Measurements from ENCODE around the gene SPATA31D1. TPM values are rescaled to one million over a fixed set of nuclear protein-coding genes. Genes with fewer than 3 reads are reported as not detected.

Gene SPATA31D1
- total RNA-seq, 1 donor from 2014 or later, result not detected

DNA sequence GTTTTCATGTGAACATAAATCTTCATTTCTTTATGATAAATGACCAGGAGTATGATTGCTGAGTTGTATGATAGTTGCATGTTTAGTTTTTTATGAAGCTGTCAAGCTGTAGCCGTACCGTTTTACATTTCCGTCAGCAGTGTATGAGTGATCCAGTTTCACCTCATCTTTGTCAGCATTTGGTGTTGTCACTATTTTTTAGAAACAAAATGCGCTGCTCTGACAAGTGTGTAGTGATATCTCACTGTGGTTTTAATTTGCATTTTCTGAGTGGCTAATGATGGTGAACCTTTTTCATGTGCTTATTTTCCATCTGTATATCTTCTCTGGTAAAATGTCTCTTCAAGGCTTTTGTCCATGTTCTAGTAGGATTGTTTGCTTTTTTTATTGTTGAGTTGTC is 6.7 kb upstream of the SPATA31D1 start:
- Mint-ChIP-seq H3K9me3 (peaks cover 4% of the 10 kb centered on the region), H3K4me1 (ENCODE audit: low read depth) (no peaks in the 10 kb centered on the region), H3K36me3 (ENCODE audit: low read depth) (no peaks in the 10 kb centered on the region), H3K27me3 (ENCODE audit: low read depth) (no peaks in the 10 kb centered on the region), H3K27ac (no peak overlapping the region), H3K4me3 (ENCODE audit: low read depth) (no peak overlapping the region)
- intact Hi-C loops (cut with micrococcal nuclease), result no loop called here
- no peak for DNase-seq (ENCODE audit: low spot score)

DNA sequence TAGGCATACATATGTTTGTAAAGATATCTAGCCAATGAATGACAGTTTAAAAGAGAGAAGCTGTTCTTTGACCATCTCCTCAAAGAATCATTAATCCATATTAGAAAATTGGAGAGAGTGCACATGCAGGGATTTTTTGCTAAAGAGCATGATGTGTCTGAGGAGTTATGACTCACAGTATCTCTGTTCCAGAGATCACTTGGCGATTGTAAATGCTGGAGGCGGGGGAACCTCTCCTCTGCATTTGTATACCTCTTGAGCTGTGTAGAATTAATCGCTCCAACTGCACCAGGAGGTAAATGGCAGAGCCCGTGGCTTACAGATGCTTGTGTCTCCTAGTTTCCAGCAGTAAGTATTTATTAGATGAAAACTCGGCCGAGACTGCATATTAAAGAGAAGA is 3.6 kb upstream of the SPATA31D1 start:
- no peak for DNase-seq (ENCODE audit: low spot score)
- Mint-ChIP-seq H3K27me3 (ENCODE audit: low read depth) (no peaks in the 10 kb centered on the region), H3K36me3 (ENCODE audit: low read depth) (no peaks in the 10 kb centered on the region), H3K27ac (no peak overlapping the region), H3K4me1 (ENCODE audit: low read depth) (no peaks in the 10 kb centered on the region), H3K4me3 (ENCODE audit: low read depth) (no peak overlapping the region), H3K9me3 (peaks cover 4% of the 10 kb centered on the region)
- intact Hi-C loops (cut with micrococcal nuclease), result no loop called here

DNA sequence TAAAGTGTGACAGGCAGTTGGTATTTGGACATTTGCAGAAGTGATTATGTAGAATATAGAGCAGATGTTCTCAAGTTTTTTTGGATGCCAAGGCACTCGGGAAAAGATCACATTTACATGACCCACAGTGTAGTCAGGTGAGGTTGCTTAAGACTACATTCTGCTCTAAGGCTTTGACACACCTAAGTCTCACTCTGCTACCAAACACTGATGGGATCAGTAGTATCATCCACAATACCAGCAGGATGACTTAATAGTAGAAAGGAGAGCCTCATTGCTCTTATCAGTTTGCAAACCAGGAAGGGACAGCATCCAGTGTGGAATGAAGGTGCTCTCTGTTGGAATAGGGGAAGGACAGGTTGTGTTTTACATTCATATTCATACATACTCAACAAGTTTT is 2.5 kb upstream of the SPATA31D1 start:
- H3K9me3 Mint-ChIP-seq, result peaks cover 10% of the 10 kb centered on the region
- no peaks in the 10 kb centered on the region for H3K4me1 Mint-ChIP-seq (ENCODE audit: low read depth)
- intact Hi-C loops (cut with micrococcal nuclease), result no loop called here
- H3K27me3 Mint-ChIP-seq (ENCODE audit: low read depth), result no peaks in the 10 kb centered on the region
- no peak for DNase-seq (ENCODE audit: low spot score)
- no peaks in the 10 kb centered on the region for H3K36me3 Mint-ChIP-seq (ENCODE audit: low read depth)
- H3K27ac Mint-ChIP-seq, result no peak overlapping the region
- H3K4me3 Mint-ChIP-seq (ENCODE audit: low read depth), result no peak overlapping the region

DNA sequence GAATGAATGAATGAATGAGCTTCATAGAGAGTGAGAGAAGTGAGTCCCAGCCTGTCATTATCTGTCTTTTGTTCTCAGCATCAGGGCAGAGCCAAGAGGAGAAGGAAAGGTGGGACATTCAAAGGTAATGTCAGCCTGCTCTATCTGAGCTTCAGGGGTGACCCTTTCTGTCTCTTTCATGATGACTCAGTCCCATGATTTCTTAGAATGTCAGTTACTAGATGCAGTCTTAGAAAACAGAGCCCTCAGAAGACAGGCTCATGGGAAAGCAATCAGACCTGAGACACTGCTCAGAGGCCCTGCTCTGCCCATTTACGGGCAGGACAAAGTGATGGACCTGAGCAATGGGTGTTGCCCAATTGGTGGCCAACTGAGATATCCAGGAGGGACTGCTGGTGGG is 1.1 kb downstream of the SPATA31D1 start:
- no peak overlapping the region for H3K27ac Mint-ChIP-seq
- no peaks in the 10 kb centered on the region for H3K4me1 Mint-ChIP-seq (ENCODE audit: low read depth)
- no peak for DNase-seq (ENCODE audit: low spot score)
- H3K9me3 Mint-ChIP-seq, result peaks cover 18% of the 10 kb centered on the region
- H3K27me3 Mint-ChIP-seq (ENCODE audit: low read depth), result no peaks in the 10 kb centered on the region
- no peak overlapping the region for H3K4me3 Mint-ChIP-seq (ENCODE audit: low read depth)
- H3K36me3 Mint-ChIP-seq (ENCODE audit: low read depth), result no peaks in the 10 kb centered on the region
- intact Hi-C loops (cut with micrococcal nuclease), result no loop called here

DNA sequence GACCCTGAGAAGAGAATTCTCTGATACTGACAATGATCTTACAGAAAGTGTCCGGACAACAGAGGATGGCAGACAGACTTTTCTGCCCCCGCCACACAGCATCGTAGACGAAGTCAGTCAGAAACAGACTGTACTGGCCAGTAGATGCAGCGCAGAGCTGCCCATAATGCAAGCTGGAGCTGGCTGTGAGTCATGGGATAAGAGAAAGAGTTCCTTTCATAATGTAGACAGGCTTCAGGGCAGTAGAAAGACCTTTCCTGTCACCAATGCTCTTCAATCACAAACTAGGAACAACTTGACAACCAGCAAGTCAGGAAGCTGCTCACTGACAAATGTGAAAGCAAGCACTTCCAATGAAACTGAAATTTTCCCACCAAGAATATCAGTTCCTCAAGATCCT is 5.1 kb downstream of the SPATA31D1 start:
- Mint-ChIP-seq H3K9me3 (peaks cover 18% of the 10 kb centered on the region), H3K4me3 (ENCODE audit: low read depth) (no peak overlapping the region), H3K27me3 (ENCODE audit: low read depth) (no peaks in the 10 kb centered on the region), H3K27ac (no peak overlapping the region), H3K4me1 (ENCODE audit: low read depth) (no peaks in the 10 kb centered on the region), H3K36me3 (ENCODE audit: low read depth) (no peaks in the 10 kb centered on the region)
- intact Hi-C loops (cut with micrococcal nuclease), result no loop called here
- no peak for DNase-seq (ENCODE audit: low spot score)

DNA sequence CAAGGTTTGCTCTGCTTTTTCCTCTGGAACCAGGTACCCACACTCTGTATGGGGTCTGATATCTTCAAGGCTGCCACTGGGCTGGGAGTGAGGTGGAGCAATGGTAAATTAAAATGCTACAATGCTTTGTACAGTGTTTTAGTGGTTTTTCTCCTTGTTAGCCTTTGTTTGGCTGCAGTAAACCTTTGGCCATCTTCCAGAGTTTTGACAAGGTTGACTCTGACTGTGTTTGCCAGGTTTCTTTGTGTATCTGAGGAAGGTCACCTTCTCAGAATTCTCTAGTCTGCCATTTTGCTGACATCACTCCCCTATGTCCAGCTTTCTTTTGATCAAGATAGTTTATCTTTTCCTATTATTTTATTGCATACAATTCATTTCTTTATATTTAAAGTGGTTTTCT is 11.2 kb downstream of the SPATA31D1 start:
- no peaks in the 10 kb centered on the region for H3K27me3 Mint-ChIP-seq (ENCODE audit: low read depth)
- no peak overlapping the region for H3K27ac Mint-ChIP-seq
- intact Hi-C loops (cut with micrococcal nuclease), result no loop called here
- DNase-seq (ENCODE audit: low spot score), result no peak
- no peaks in the 10 kb centered on the region for H3K4me1 Mint-ChIP-seq (ENCODE audit: low read depth)
- H3K9me3 Mint-ChIP-seq, result peaks cover 3% of the 10 kb centered on the region
- no peaks in the 10 kb centered on the region for H3K36me3 Mint-ChIP-seq (ENCODE audit: low read depth)
- no peak overlapping the region for H3K4me3 Mint-ChIP-seq (ENCODE audit: low read depth)

DNA sequence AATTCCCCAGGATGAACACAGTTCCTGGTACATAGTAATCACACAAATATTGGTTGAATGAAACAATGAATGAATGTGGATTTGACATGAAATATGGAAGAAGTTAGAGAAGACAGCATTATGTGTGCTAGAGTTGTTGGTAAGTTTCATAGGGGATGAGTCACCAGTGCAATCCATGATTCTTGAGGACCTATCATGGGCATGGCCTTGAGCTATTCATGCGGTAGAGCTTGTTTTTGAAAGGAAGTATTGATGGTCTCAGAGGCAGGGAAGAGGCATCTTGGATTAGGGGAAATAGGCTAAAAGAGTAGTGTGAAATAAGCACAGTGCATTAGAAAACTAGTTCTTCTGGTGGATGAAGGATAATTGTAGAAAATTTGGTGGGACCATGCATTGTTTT is 22.1 kb downstream of the SPATA31D1 start:
- DNase-seq (ENCODE audit: low spot score), result no peak
- no peaks in the 10 kb centered on the region for H3K4me1 Mint-ChIP-seq (ENCODE audit: low read depth)
- intact Hi-C loops (cut with micrococcal nuclease), result no loop called here
- H3K27me3 Mint-ChIP-seq (ENCODE audit: low read depth), result no peaks in the 10 kb centered on the region
- no peak overlapping the region for H3K4me3 Mint-ChIP-seq (ENCODE audit: low read depth)
- no peak overlapping the region for H3K27ac Mint-ChIP-seq
- H3K36me3 Mint-ChIP-seq (ENCODE audit: low read depth), result no peaks in the 10 kb centered on the region
- H3K9me3 Mint-ChIP-seq, result peaks cover 15% of the 10 kb centered on the region

DNA sequence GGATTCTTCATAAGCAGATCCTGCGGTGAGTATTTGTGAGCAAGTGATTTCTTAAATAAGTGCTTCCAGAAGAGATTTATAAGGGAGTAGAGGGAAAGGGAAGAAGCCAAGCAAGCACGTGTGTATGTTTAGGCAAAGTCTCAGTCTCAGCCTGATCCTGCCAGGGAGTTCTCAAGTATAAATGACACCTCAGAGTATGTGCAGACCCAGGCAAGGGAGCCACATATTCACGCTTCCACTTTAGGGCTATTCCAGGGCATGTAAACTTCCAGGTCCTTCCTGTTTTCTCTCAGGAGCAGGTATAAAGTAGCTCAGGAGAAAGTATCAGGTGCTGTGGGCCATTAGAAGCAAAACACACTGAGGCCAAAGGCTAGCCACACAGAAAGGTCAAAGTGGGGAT is 22.6 kb downstream of the SPATA31D1 start:
- H3K27ac Mint-ChIP-seq, result no peak overlapping the region
- intact Hi-C loops (cut with micrococcal nuclease), result no loop called here
- no peak for DNase-seq (ENCODE audit: low spot score)
- H3K36me3 Mint-ChIP-seq (ENCODE audit: low read depth), result no peaks in the 10 kb centered on the region
- peaks cover 15% of the 10 kb centered on the region for H3K9me3 Mint-ChIP-seq
- H3K27me3 Mint-ChIP-seq (ENCODE audit: low read depth), result no peaks in the 10 kb centered on the region
- H3K4me1 Mint-ChIP-seq (ENCODE audit: low read depth), result no peaks in the 10 kb centered on the region
- H3K4me3 Mint-ChIP-seq (ENCODE audit: low read depth), result no peak overlapping the region

DNA sequence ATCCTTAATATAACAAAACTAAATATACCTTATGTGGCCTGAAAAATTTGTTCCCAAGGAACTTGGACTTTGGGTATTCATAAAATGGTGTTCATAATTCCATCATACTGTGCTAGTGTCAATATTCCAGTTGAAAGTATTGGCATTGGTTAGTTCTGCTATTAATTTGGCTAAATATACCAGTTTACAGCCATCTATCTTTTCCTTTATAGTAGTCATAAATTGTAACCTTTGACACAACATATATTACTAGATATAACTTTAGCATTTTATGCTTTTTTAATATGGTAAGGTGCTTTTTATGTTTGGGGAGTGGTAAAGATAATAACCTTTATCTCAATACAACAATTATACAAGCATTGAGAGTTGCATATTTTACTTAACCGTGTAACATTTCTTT is 23.7 kb downstream of the SPATA31D1 start:
- no peak overlapping the region for H3K4me3 Mint-ChIP-seq (ENCODE audit: low read depth)
- no peaks in the 10 kb centered on the region for H3K4me1 Mint-ChIP-seq (ENCODE audit: low read depth)
- no peaks in the 10 kb centered on the region for H3K36me3 Mint-ChIP-seq (ENCODE audit: low read depth)
- no peak for DNase-seq (ENCODE audit: low spot score)
- H3K27me3 Mint-ChIP-seq (ENCODE audit: low read depth), result no peaks in the 10 kb centered on the region
- intact Hi-C loops (cut with micrococcal nuclease), result no loop called here
- H3K27ac Mint-ChIP-seq, result no peak overlapping the region
- H3K9me3 Mint-ChIP-seq, result peaks cover 20% of the 10 kb centered on the region

DNA sequence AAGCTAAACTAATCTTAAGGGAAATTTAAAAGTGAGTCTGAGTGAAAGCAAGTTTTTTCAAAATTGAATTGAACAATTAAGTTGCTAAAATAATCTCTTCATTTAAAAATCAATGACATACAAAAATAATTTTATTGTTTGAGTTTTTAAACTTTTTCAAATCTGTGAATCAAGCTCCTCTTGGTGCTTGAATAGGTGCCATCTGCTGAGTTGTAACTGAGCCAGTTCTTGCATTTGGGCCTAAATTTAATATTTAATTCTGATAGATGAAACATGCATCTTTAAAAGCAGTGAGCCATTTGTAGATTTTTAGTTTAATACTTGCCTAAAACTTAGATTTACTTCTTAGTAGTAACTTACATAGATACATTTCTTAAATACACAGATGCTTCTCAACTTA is 31.8 kb downstream of the SPATA31D1 start:
- Mint-ChIP-seq H3K27me3 (ENCODE audit: low read depth) (no peaks in the 10 kb centered on the region), H3K4me3 (ENCODE audit: low read depth) (no peak overlapping the region), H3K36me3 (ENCODE audit: low read depth) (no peaks in the 10 kb centered on the region), H3K27ac (no peak overlapping the region), H3K9me3 (peaks cover 34% of the 10 kb centered on the region), H3K4me1 (ENCODE audit: low read depth) (no peaks in the 10 kb centered on the region)
- intact Hi-C loops (cut with micrococcal nuclease), result no loop called here
- DNase-seq (ENCODE audit: low spot score), result no peak

DNA sequence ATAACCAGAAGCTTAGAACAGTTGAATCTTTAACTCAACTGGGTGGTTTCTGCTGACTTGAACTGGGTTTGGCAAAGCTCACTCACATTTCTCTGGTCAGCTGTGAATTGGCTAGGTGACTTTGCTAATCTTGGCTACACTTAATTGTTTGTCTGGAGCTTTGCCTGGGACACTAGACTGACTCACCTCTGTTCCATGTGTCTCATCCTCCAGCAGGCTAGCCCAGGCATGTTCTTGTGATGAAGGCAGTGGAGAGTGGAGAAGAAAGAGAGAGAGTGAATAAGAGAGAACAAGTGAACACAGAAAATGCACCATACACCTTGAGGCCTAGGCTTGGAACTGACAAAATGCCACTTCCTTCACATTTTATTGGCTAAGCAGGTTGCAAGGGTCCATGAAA is 32.6 kb downstream of the SPATA31D1 start:
- no peak overlapping the region for H3K27ac Mint-ChIP-seq
- no peaks in the 10 kb centered on the region for H3K27me3 Mint-ChIP-seq (ENCODE audit: low read depth)
- intact Hi-C loops (cut with micrococcal nuclease), result no loop called here
- DNase-seq (ENCODE audit: low spot score), result no peak
- H3K4me1 Mint-ChIP-seq (ENCODE audit: low read depth), result no peaks in the 10 kb centered on the region
- H3K9me3 Mint-ChIP-seq, result peaks cover 33% of the 10 kb centered on the region
- no peak overlapping the region for H3K4me3 Mint-ChIP-seq (ENCODE audit: low read depth)
- H3K36me3 Mint-ChIP-seq (ENCODE audit: low read depth), result no peaks in the 10 kb centered on the region

DNA sequence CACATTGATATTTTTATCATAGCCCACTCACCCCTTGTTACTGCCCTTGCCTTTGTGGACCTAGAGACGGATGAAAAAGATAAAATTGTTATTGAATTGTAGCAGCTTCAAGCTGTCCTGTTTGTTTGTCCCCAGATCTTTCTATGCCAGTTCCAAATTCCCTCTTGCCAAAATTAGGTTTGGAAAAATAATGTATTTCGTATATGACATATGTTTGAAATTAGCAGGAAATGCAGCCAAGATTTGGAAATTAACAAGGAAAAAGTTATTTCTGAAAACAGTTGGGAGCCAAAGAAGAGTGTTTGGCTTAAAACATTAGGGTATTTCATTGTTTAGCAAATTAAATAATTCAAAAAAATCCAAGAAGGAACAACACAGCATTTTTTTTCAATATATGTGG is 33.5 kb downstream of the SPATA31D1 start:
- no peaks in the 10 kb centered on the region for H3K27me3 Mint-ChIP-seq (ENCODE audit: low read depth)

DNA sequence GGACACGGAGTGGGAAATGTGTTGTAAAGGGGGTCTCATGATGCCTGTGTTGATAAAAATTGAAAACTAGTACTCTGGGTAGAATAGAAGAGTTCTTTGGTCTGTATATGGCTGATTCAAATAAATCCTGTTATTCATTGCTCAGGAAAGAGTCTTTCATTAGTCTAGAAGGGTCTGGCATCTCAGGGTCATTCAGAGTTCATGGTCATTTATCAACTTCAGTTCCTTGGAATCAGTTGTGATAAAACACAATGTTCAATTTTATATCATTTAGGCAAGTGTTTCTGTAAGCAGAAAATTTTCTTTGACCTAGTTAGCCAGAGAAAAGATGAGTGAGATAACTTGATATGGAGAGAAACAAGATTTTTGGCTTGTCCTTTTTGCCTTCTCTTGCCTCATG is 36.3 kb downstream of the SPATA31D1 start:
- Mint-ChIP-seq H3K36me3 (ENCODE audit: low read depth) (no peaks in the 10 kb centered on the region), H3K9me3 (peaks cover 20% of the 10 kb centered on the region), H3K4me3 (ENCODE audit: low read depth) (no peak overlapping the region), H3K27ac (no peak overlapping the region), H3K4me1 (ENCODE audit: low read depth) (no peaks in the 10 kb centered on the region), H3K27me3 (ENCODE audit: low read depth) (no peaks in the 10 kb centered on the region)
- no peak for DNase-seq (ENCODE audit: low spot score)
- intact Hi-C loops (cut with micrococcal nuclease), result no loop called here

More for the DNA sequence above, 33.5 kb downstream of the SPATA31D1 start:
- Mint-ChIP-seq H3K36me3 (ENCODE audit: low read depth) (no peaks in the 10 kb centered on the region), H3K27ac (no peak overlapping the region), H3K9me3 (peaks cover 28% of the 10 kb centered on the region), H3K4me1 (ENCODE audit: low read depth) (no peaks in the 10 kb centered on the region), H3K4me3 (ENCODE audit: low read depth) (no peak overlapping the region)
- intact Hi-C loops (cut with micrococcal nuclease), result no loop called here
- no peak for DNase-seq (ENCODE audit: low spot score)

DNA sequence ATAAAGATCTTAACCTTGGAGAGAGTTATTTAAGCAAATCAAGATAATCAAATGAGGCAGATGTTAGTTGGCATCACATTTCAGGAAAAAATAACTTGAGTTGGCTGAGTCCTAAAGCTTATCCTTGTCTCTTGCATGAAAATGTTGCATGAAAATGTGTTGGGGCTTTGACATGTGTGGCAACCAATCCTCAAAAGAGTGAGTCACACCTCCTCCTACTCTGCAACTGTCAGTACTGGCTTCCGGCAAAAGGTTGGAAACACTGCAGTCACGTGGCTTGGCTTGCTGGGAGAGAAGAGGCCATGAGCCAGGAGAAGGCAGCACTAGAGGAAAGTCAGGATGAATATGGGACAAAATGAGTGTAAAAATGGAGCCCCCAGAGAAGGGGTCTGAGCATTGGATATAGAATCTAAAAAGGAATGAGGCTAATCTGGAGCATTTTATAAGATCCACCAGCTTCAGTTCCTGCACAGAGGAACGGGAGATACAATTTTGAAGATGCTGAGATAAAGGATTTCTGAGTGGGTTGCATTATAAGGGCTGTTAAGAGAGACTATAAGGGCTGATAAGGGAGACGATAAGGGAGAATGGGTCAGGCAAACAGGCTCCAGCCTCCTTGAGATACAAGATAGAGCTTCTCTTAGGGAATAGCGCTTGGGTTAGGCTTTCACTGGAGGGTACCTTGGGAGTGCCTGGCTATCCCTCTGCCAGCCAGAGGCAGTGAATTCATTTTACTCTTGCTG is 43.1 kb downstream of the SPATA31D1 start:
- no peak for DNase-seq (ENCODE audit: low spot score)
- no peak overlapping the region for H3K27ac Mint-ChIP-seq
- no peaks in the 10 kb centered on the region for H3K4me1 Mint-ChIP-seq (ENCODE audit: low read depth)
- no peak overlapping the region for H3K4me3 Mint-ChIP-seq (ENCODE audit: low read depth)
- intact Hi-C loops (cut with micrococcal nuclease), result no loop called here
- no peaks in the 10 kb centered on the region for H3K36me3 Mint-ChIP-seq (ENCODE audit: low read depth)
- no peaks in the 10 kb centered on the region for H3K27me3 Mint-ChIP-seq (ENCODE audit: low read depth)
- peaks cover 4% of the 10 kb centered on the region for H3K9me3 Mint-ChIP-seq
